K562 (cell line): ENCODE data around the gene NOD2. TPM values are rescaled to one million over a fixed set of nuclear protein-coding genes. Genes with fewer than 3 reads are reported as not detected.
A peak's percentile ranks its signal among the peaks of the same experiment; 100 is the strongest.

Source experiments
- CHAMP1 ChIP-seq: fragments of 450-650 bp; IDR thresholded peaks from 2 replicates; pipeline ENCODE4 v1.6.1; 2016; ENCODE audit warnings: mild to moderate bottlenecking
- CHD1 ChIP-seq: fragments of 200-600 bp; sonication (generic); IDR thresholded peaks from one replicate; pipeline ENCODE4 v1.6.1; 2012; ENCODE audit warnings: mild to moderate bottlenecking, moderate library complexity, low read length, inconsistent platforms
- FOSL1 ChIP-seq: fragments of 200-800 bp; sonication (Bioruptor generic); conservative IDR thresholded peaks from 2 replicates; pipeline ENCODE4 v1.6.1; 2016; ENCODE audit warnings: missing genetic modification characterization, missing compliant biosample characterization
- GTF2E2 ChIP-seq: fragments of 200-800 bp; sonication (Bioruptor generic); IDR thresholded peaks from 2 replicates; pipeline ENCODE4 v1.6.1; 2016; ENCODE audit warnings: missing genetic modification characterization, missing compliant biosample characterization
- HMGXB4 ChIP-seq: sonication (generic); formaldehyde crosslinking; IDR thresholded peaks from 2 replicates; pipeline ENCODE4 v1.8.1; 2023; ENCODE audit warnings: mild to moderate bottlenecking, missing genetic modification reagents
- MIER1 ChIP-seq: fragments of 450-650 bp; IDR thresholded peaks from 2 replicates; pipeline ENCODE4 v1.6.1; 2016; ENCODE audit warnings: antibody characterized with exemption, mild to moderate bottlenecking, low read depth
- NEUROD1 ChIP-seq: fragments of 150-350 bp; IDR thresholded peaks from 2 replicates; pipeline ENCODE4 v1.6.1; 2014; ENCODE audit warnings: borderline replicate concordance, low read length, low read depth; ENCODE audit not compliant: partially characterized antibody
- NFRKB ChIP-seq: fragments of 450-650 bp; IDR thresholded peaks from 2 replicates; pipeline ENCODE4 v1.6.1; 2016; ENCODE audit warnings: low read depth
- POLR2B ChIP-seq: fragments of 450-650 bp; IDR thresholded peaks from 2 replicates; pipeline ENCODE4 v1.6.1; 2018; ENCODE audit warnings: low read depth; ENCODE audit not compliant: partially characterized antibody
- RCOR1 ChIP-seq, 2 experiments: IDR thresholded peaks; 2 replicates each; pipeline ENCODE4 v1.6.1; 2012; ENCODE audit warnings: low read depth in 2 of 2, low read length in 2 of 2, borderline replicate concordance in 1 of 2, improper control_type of control experiment in 1 of 2
- SAFB2 ChIP-seq: fragments of 200-400 bp; formaldehyde crosslinking; IDR thresholded peaks from 2 replicates; pipeline ENCODE4 v1.6.1; 2018; ENCODE audit warnings: borderline replicate concordance, low read length, low read depth, moderate library complexity; ENCODE audit not compliant: severe bottlenecking
- ZNF518B ChIP-seq: fragments of 250-450 bp; sonication (Bioruptor Pico); IDR thresholded peaks from 2 replicates; pipeline ENCODE4 v1.5.0; 2021; ENCODE audit warnings: mild to moderate bottlenecking, moderate library complexity
- polyA plus RNA-seq, 8 experiments: library from polyadenylated mRNA; depleted of rRNA in 4 of 8; stranded (reverse) in 5 of 8; unstranded in 3 of 8; fragments of >200 nt; fragmentation: Nextera tagmentation in 2 of 8; fragmentation: Illumina TruSeq in 1 of 8; extraction: Ambion mirVana in 2 of 8; extraction: Trizol in 1 of 8; gene quantifications; 2 replicates each; pipeline versions ENCODE4 v1.2.1 to v1.2.3, GENCODE V29; 2011 to 2014; ENCODE audit warnings: inconsistent platforms in 1 of 8, missing spikeins in 1 of 8
- total RNA-seq, 7 experiments: library from RNA; depleted of rRNA in 6 of 7; stranded (reverse); fragments of >200 nt in 6 of 7; fragmentation: Illumina TruSeq in 2 of 7; extraction: Trizol in 2 of 7; gene quantifications; 2 replicates each; pipeline versions ENCODE4 v1.2.1 to v1.2.3, GENCODE V29; 2011 to 2021; ENCODE audit warnings: low replicate concordance in 1 of 7

The NOD2 gene
- total and polyA plus RNA-seq, 9 of the 15 experiments (the other 6 are each of a cell fraction or from before 2014, with no cell fraction given): 0.04 TPM; not detected in 8

GRCh38 chr16:50657241-50657640 lies 36.2 kb upstream of the NOD2 start (continued):
- TF ChIP-seq ZNF518B (CRISPR knock-in tag): no peak
- no peak for TF ChIP-seq SAFB2
- TF ChIP-seq NFRKB: no peak
- TF ChIP-seq FOSL1 (tag): peak; percentile 49; the same call in 1 of the 2 replicates
- no peak for TF ChIP-seq POLR2B
- TF ChIP-seq HMGXB4 (CRISPR knock-in tag): no peak
- TF ChIP-seq NEUROD1: no peak
- TF ChIP-seq GTF2E2: no peak
- peak in 1 of 2 experiments; percentile 31; a peak in 1 of 4 replicates for TF ChIP-seq RCOR1 (IDR thresholded peaks at IDR 0.05; ENCODE audit: borderline replicate concordance in 1 of 2, low read depth in 2 of 2, low read length in 2 of 2)
- TF ChIP-seq CHAMP1: no peak
- TF ChIP-seq MIER1: no peak
- no peak for TF ChIP-seq CHD1
